Measurements from ENCODE around the gene AURKB. TPM values are rescaled to one million over a fixed set of nuclear protein-coding genes. Genes with fewer than 3 reads are reported as not detected.

Gene AURKB
- total and polyA plus RNA-seq, 2 of the 13 experiments (the other 11 are each of a cell fraction or from before 2014, with no cell fraction given): 29.5 to 75.3 TPM

DNA sequence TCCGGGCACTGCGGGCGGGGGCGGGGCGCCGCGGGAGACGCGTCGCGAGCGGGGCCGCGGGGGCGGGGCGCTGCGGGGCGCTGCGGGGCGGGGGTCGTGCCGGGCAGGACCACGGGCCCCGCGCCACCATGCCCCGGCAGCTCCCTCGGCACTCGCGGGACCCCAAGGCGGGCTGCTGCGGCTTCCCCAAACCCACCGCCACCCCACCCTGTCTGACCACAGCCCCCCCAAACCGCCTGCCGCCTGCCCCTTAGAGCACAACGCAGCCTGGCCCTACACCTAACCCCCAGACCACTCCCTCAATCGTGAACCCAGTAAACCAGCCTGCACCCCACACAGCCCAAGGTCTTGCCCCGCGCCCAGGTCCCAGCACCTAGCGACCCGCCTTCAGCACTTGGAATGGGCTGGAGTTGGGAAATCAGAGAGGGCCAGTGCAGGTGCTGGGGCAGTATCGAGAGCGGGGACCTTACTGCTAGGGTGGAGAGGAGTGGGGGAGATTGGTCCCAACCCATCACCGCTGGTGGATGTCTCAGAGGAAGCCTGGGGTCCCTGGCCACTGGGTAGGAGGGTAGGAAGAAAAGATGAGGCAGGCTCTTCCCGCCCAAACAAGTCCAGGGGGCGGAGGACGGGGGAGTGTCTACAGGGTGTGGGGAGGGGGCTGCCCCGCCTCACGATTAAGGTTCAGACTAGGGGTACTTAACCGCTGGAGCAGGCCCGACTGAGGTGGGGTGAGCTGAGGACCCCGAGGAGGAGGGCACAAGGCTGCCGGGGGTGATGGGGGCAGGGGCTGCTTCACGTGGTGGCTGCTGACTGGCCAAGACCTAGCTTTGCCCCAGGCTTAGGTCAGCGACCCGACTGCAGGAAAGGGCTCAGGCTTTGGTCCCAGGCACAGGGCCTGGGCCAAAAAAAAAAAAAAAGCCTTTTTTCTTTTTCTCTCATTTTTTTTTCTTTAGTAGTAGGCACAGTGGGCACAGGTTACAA, 47.1 kb downstream of the AURKB start (continued):
- TF ChIP-seq, protein P1, sequence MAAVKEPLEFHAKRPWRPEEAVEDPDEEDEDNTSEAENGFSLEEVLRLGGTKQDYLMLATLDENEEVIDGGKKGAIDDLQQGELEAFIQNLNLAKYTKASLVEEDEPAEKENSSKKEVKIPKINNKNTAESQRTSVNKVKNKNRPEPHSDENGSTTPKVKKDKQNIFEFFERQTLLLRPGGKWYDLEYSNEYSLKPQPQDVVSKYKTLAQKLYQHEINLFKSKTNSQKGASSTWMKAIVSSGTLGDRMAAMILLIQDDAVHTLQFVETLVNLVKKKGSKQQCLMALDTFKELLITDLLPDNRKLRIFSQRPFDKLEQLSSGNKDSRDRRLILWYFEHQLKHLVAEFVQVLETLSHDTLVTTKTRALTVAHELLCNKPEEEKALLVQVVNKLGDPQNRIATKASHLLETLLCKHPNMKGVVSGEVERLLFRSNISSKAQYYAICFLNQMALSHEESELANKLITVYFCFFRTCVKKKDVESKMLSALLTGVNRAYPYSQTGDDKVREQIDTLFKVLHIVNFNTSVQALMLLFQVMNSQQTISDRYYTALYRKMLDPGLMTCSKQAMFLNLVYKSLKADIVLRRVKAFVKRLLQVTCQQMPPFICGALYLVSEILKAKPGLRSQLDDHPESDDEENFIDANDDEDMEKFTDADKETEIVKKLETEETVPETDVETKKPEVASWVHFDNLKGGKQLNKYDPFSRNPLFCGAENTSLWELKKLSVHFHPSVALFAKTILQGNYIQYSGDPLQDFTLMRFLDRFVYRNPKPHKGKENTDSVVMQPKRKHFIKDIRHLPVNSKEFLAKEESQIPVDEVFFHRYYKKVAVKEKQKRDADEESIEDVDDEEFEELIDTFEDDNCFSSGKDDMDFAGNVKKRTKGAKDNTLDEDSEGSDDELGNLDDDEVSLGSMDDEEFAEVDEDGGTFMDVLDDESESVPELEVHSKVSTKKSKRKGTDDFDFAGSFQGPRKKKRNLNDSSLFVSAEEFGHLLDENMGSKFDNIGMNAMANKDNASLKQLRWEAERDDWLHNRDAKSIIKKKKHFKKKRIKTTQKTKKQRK (IDR thresholded peaks at IDR 0.05; ENCODE audit: low read length): no peak
- TF ChIP-seq DMAP1 (CRISPR knock-in tag; IDR thresholded peaks at IDR 0.05) (no peak), RFX1 (IDR thresholded peaks at IDR 0.05) (no peak), ZNF510 (CRISPR knock-in tag; IDR thresholded peaks at IDR 0.05; ENCODE audit: low read depth) (no peak), PHF21A (CRISPR knock-in tag; IDR thresholded peaks at IDR 0.05) (no peak), ZFAT (CRISPR knock-in tag; conservative IDR thresholded peaks at IDR 0.05) (no peak), TAF15 (IDR thresholded peaks at IDR 0.05; ENCODE audit: low read depth, low read length, poor library complexity, severe bottlenecking) (no peak), ZNF20 (CRISPR knock-in tag; IDR thresholded peaks at IDR 0.05) (no peak), HDAC2 (CRISPR knock-in tag; IDR thresholded peaks at IDR 0.05) (no peak), HOXA9 (CRISPR knock-in tag; IDR thresholded peaks at IDR 0.05; ENCODE audit: borderline replicate concordance) (no peak), TRIM24 (CRISPR knock-in tag; IDR thresholded peaks at IDR 0.05) (no peak), ZHX1 (CRISPR knock-in tag; IDR thresholded peaks at IDR 0.05; ENCODE audit: low read depth) (no peak), ZNF530 (CRISPR knock-in tag; IDR thresholded peaks at IDR 0.05; ENCODE audit: low read depth) (no peak)
- TF ChIP-seq, protein P2, sequence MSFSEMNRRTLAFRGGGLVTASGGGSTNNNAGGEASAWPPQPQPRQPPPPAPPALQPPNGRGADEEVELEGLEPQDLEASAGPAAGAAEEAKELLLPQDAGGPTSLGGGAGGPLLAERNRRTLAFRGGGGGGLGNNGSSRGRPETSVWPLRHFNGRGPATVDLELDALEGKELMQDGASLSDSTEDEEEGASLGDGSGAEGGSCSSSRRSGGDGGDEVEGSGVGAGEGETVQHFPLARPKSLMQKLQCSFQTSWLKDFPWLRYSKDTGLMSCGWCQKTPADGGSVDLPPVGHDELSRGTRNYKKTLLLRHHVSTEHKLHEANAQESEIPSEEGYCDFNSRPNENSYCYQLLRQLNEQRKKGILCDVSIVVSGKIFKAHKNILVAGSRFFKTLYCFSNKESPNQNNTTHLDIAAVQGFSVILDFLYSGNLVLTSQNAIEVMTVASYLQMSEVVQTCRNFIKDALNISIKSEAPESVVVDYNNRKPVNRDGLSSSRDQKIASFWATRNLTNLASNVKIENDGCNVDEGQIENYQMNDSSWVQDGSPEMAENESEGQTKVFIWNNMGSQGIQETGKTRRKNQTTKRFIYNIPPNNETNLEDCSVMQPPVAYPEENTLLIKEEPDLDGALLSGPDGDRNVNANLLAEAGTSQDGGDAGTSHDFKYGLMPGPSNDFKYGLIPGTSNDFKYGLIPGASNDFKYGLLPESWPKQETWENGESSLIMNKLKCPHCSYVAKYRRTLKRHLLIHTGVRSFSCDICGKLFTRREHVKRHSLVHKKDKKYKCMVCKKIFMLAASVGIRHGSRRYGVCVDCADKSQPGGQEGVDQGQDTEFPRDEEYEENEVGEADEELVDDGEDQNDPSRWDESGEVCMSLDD (CRISPR knock-in tag; IDR thresholded peaks at IDR 0.05; ENCODE audit: borderline replicate concordance): no peak
- TF ChIP-seq, protein P3, sequence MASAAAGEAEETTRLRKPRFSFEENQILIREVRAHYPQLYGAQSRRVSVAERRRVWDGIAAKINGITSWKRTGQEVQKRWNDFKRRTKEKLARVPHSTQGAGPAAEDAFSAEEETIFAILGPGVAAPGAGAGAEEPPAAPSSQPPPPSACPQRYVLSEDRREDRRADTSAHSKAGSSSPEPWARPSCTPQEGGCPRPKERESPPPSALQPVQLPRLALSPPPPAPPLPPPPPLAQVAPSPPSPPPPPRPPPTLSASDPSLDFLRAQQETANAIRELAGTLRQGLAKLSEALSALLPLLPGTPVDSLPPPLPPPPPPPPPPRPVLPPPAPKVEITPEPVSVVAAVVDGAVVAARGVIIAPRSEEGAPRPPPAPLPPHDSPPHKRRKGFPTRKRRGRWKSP (CRISPR knock-in tag; IDR thresholded peaks at IDR 0.05): peak; percentile 7; the same call in 1 of the 2 replicates
- TF ChIP-seq, protein P4, sequence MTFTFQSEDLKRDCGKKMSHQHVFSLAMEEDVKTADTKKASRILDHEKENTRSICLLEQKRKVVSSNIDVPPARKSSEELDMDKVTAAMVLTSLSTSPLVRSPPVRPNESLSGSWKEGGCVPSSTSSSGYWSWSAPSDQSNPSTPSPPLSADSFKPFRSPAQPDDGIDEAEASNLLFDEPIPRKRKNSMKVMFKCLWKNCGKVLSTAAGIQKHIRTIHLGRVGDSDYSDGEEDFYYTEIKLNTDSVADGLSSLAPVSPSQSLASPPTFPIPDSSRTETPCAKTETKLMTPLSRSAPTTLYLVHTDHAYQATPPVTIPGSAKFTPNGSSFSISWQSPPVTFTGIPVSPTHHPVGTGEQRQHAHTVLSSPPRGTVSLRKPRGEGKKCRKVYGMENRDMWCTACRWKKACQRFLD (CRISPR knock-in tag; IDR thresholded peaks at IDR 0.05; ENCODE audit: borderline replicate concordance): no peak
- TF ChIP-seq, protein P5, sequence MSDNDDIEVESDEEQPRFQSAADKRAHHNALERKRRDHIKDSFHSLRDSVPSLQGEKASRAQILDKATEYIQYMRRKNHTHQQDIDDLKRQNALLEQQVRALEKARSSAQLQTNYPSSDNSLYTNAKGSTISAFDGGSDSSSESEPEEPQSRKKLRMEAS (IDR thresholded peaks at IDR 0.05): peak; percentile 39

All from HepG2 (cell line).